GM23338 (cell line): ENCODE data around the gene STIM2. TPM values are rescaled to one million over a fixed set of nuclear protein-coding genes. Genes with fewer than 3 reads are reported as not detected.
A peak's percentile ranks its signal among the peaks of the same experiment; 100 is the strongest.

Experiments
- ATAC-seq: fragments of 200-7000 bp; cut with Tn5 transposase; 3 replicates; pipeline ENCODE4 v1.9.1; 2020
- DNase-seq: peaks from one replicate; pipeline ENCODE4 v3.0.0-alpha.2; 2015; ENCODE audit warnings: low spot score
- H2AFZ ChIP-seq: fragments of 200-600 bp; sonication (generic); 2 replicates; pipeline ENCODE4 v1.8.0; 2016; ENCODE audit warnings: antibody characterized with exemption, mild to moderate bottlenecking, moderate library complexity
- H3F3A ChIP-seq: fragments of 200-600 bp; sonication (generic); replicated peaks from 2 replicates; pipeline ENCODE4 v1.8.0; 2017; ENCODE audit warnings: antibody characterized with exemption, mixed run types, low read depth
- H3K27ac ChIP-seq: fragments of 200-600 bp; sonication (generic); 2 replicates; pipeline ENCODE4 v1.6.1; 2016; ENCODE audit warnings: low read depth
- H3K27me3 ChIP-seq: fragments of 200-600 bp; sonication (generic); 2 replicates; pipeline ENCODE4 v1.8.0; 2016; ENCODE audit warnings: mild to moderate bottlenecking, mixed run types, moderate library complexity; ENCODE audit not compliant: insufficient read depth
- H3K36me3 ChIP-seq: fragments of 200-600 bp; sonication (generic); 2 replicates; pipeline ENCODE4 v1.8.0; 2016; ENCODE audit warnings: mild to moderate bottlenecking; ENCODE audit not compliant: insufficient read depth
- H3K4me1 ChIP-seq: fragments of 200-600 bp; sonication (generic); 2 replicates; pipeline ENCODE4 v1.8.0; 2016; ENCODE audit warnings: mild to moderate bottlenecking, moderate library complexity; ENCODE audit not compliant: insufficient read depth
- H3K4me2 ChIP-seq: fragments of 200-600 bp; sonication (generic); 2 replicates; pipeline ENCODE4 v1.7.1; 2017; ENCODE audit warnings: mixed run types
- H3K4me3 ChIP-seq: fragments of 200-600 bp; sonication (generic); 2 replicates; pipeline ENCODE4 v1.6.1; 2016; ENCODE audit warnings: mixed run types
- H3K79me2 ChIP-seq: fragments of 200-600 bp; sonication (generic); replicated peaks from 2 replicates; pipeline ENCODE4 v1.8.0; 2017; ENCODE audit warnings: mild to moderate bottlenecking; ENCODE audit not compliant: insufficient read depth
- H3K9me2 ChIP-seq: fragments of 200-600 bp; sonication (generic); 2 replicates; pipeline ENCODE4 v1.8.0; 2017; ENCODE audit not compliant: insufficient read depth
- H4K20me1 ChIP-seq: fragments of 200-600 bp; sonication (generic); replicated peaks from 2 replicates; pipeline ENCODE4 v1.8.0; 2017; ENCODE audit warnings: mild to moderate bottlenecking; ENCODE audit not compliant: insufficient read depth
- H3K27ac Mint-ChIP-seq: 2 replicates; pipeline ENCODE4 v1.8.0; 2020; ENCODE audit warnings: inconsistent platforms, mild to moderate bottlenecking, moderate library complexity, mixed read lengths
- H3K27me3 Mint-ChIP-seq: 3 replicates; pipeline ENCODE4 v1.8.0; 2022; ENCODE audit warnings: low read depth, mild to moderate bottlenecking, moderate library complexity, mixed read lengths, inconsistent platforms; ENCODE audit not compliant: insufficient read depth, poor library complexity
- H3K36me3 Mint-ChIP-seq: 3 replicates; pipeline ENCODE4 v1.8.0; 2021; ENCODE audit warnings: low read depth, mild to moderate bottlenecking, inconsistent platforms, moderate library complexity, mixed read lengths
- H3K4me1 Mint-ChIP-seq: 3 replicates; pipeline ENCODE4 v1.8.0; 2020; ENCODE audit warnings: mild to moderate bottlenecking, inconsistent platforms, mixed read lengths
- H3K4me3 Mint-ChIP-seq: 3 replicates; pipeline ENCODE4 v1.8.0; 2021; ENCODE audit warnings: moderate library complexity, mild to moderate bottlenecking, inconsistent platforms, mixed read lengths
- H3K9me3 Mint-ChIP-seq: 3 replicates; pipeline ENCODE4 v1.8.0; 2020; ENCODE audit warnings: moderate library complexity, mild to moderate bottlenecking, inconsistent platforms, mixed read lengths
- CREB1 ChIP-seq: fragments of 250-450 bp; sonication (Bioruptor Pico); IDR thresholded peaks from 2 replicates; pipeline ENCODE4 v1.5.0; 2020; ENCODE audit warnings: low read depth, mild to moderate bottlenecking, moderate library complexity
- CTCF ChIP-seq, 2 experiments: fragments of 200-600 bp in 1 of 2; sonication (generic) in 1 of 2; conservative IDR thresholded peaks; 2 replicates each; pipeline versions ENCODE4 v1.5.1 to v1.6.1; 2016 to 2017; ENCODE audit warnings: antibody characterized with exemption in 2 of 2, low read depth in 2 of 2, mild to moderate bottlenecking in 2 of 2, moderate library complexity in 1 of 2
- ETS1 ChIP-seq: IDR thresholded peaks from 2 replicates; pipeline ENCODE4 v1.6.1; 2016; ENCODE audit warnings: antibody characterized with exemption
- EZH2 ChIP-seq: fragments of 200-600 bp; sonication (generic); IDR thresholded peaks from one replicate; pipeline ENCODE4 v1.8.0; 2017; ENCODE audit warnings: antibody characterized with exemption, mild to moderate bottlenecking, low read depth; ENCODE audit not compliant: unreplicated experiment
- EZH2phosphoT487 ChIP-seq: fragments of 200-600 bp; sonication (generic); IDR thresholded peaks from one replicate; pipeline ENCODE4 v1.8.1; 2018; ENCODE audit warnings: antibody characterized with exemption; ENCODE audit not compliant: unreplicated experiment
- JUNB ChIP-seq: IDR thresholded peaks from one replicate; pipeline ENCODE4 v1.6.1; 2016; ENCODE audit warnings: antibody characterized with exemption; ENCODE audit not compliant: unreplicated experiment
- NANOG ChIP-seq: IDR thresholded peaks from 2 replicates; pipeline ENCODE4 v1.6.1; 2016; ENCODE audit warnings: antibody characterized with exemption, borderline replicate concordance
- POLR2AphosphoS5 ChIP-seq: IDR thresholded peaks from 2 replicates; pipeline ENCODE4 v1.6.1; 2016; ENCODE audit warnings: antibody characterized with exemption, low read depth
- REST ChIP-seq: IDR thresholded peaks from one replicate; pipeline ENCODE4 v1.6.1; 2018; ENCODE audit warnings: antibody characterized with exemption; ENCODE audit not compliant: unreplicated experiment
- STAT1 ChIP-seq: IDR thresholded peaks from one replicate; pipeline ENCODE4 v1.6.1; 2016; ENCODE audit warnings: antibody characterized with exemption; ENCODE audit not compliant: unreplicated experiment
- ZNF114 ChIP-seq: fragments of 250-450 bp; sonication (Bioruptor Pico); IDR thresholded peaks from 2 replicates; pipeline ENCODE4 v1.5.0; 2020; ENCODE audit warnings: mild to moderate bottlenecking, moderate library complexity
- ZNF331 ChIP-seq: fragments of 250-450 bp; sonication (Bioruptor Pico); IDR thresholded peaks from 2 replicates; pipeline ENCODE4 v1.5.0; 2020; ENCODE audit warnings: low read depth, mild to moderate bottlenecking, moderate library complexity
- polyA plus RNA-seq: library from polyadenylated mRNA; unstranded; fragments of >200 nt; fragmentation: Nextera tagmentation; extraction: Ambion mirVana; gene quantifications from 2 replicates; pipeline ENCODE4 v1.2.1, GENCODE V29; 2016
- total RNA-seq: library from RNA; depleted of rRNA; stranded (reverse); fragments of >200 nt; shearing (Covaris generic); gene quantifications from 2 replicates; pipeline ENCODE4 v1.2.3, GENCODE V29; 2014

The STIM2 gene
- total and polyA plus RNA-seq, 2 experiments from 2014 or later = 13.1 to 17.8 TPM

GRCh38 chr4:27050731-27051130 lies 190.1 kb downstream of the STIM2 start (continued):
- TF ChIP-seq REST (no peak), CTCF (conservative IDR thresholded peaks at IDR 0.05; ENCODE audit: low read depth in 2 of 2) (no peak), CREB1 (CRISPR knock-in tag) (no peak), EZH2phosphoT487 (no peak), EZH2 (no peak), JUNB (no peak), POLR2AphosphoS5 (no peak), ETS1 (no peak), NANOG (no peak), ZNF114 (CRISPR knock-in tag) (no peak), ZNF331 (no peak), STAT1 (no peak)

- Histone ChIP-seq H2AFZ (peak overlapping the region; percentile 38; the same call in 1 of the 2 replicates), H3K36me3 (no peaks in the 10 kb centered on the region), H3K4me1 (peaks cover 11% of the 10 kb centered on the region; the same call in 1 of the 2 replicates), H3K27ac (no peak overlapping the region), H3K4me3 (no peak overlapping the region), H4K20me1 (no peaks in the 10 kb centered on the region), H3K9me2 (no peaks in the 10 kb centered on the region), H3K79me2 (no peaks in the 10 kb centered on the region), H3K4me2 (no peak overlapping the region), H3F3A (no peaks in the 10 kb centered on the region), H3K27me3 (no peaks in the 10 kb centered on the region)
- Mint-ChIP-seq H3K9me3 (no peaks in the 10 kb centered on the region), H3K27ac (no peak overlapping the region), H3K4me1 (peaks cover 14% of the 10 kb centered on the region), H3K36me3 (no peaks in the 10 kb centered on the region), H3K27me3 (peaks cover 5% of the 10 kb centered on the region), H3K4me3 (no peak overlapping the region)
- no peak for TF ChIP-seq EZH2phosphoT487
- no peak for TF ChIP-seq STAT1
- no peak for TF ChIP-seq ZNF114 (CRISPR knock-in tag)
- no peak for TF ChIP-seq ETS1
- DNase-seq (no peak), ATAC-seq (no peak)
Observed at GRCh38 chr4:27055221-27055760, 194.7 kb downstream of the STIM2 start.
